IPS-15b (cell line): ENCODE measurements around the gene HELZ.

ENCODE experiments used
- H3K27me3 ChIP-seq: one replicate; pipeline ENCODE4 v1.6.1; 2013; ENCODE audit warnings: low read length; ENCODE audit not compliant: control insufficient read depth, insufficient read depth
- H3K36me3 ChIP-seq: one replicate; pipeline ENCODE4 v1.6.1; 2013; ENCODE audit warnings: low read length; ENCODE audit not compliant: control insufficient read depth, insufficient read depth
- H3K4me1 ChIP-seq: one replicate; pipeline ENCODE4 v1.6.1; 2013; ENCODE audit warnings: mild to moderate bottlenecking, low read length; ENCODE audit not compliant: control insufficient read depth, insufficient read depth
- H3K4me3 ChIP-seq: one replicate; pipeline ENCODE4 v1.5.1; 2013; ENCODE audit warnings: low read depth, low read length
- H3K9ac ChIP-seq: one replicate; pipeline ENCODE4 v1.6.1; 2013; ENCODE audit warnings: low read depth, mild to moderate bottlenecking, low read length
- H3K9me3 ChIP-seq: one replicate; pipeline ENCODE4 v1.6.1; 2013; ENCODE audit warnings: mild to moderate bottlenecking, low read length; ENCODE audit not compliant: control insufficient read depth, insufficient read depth

The HELZ gene

DNA sequence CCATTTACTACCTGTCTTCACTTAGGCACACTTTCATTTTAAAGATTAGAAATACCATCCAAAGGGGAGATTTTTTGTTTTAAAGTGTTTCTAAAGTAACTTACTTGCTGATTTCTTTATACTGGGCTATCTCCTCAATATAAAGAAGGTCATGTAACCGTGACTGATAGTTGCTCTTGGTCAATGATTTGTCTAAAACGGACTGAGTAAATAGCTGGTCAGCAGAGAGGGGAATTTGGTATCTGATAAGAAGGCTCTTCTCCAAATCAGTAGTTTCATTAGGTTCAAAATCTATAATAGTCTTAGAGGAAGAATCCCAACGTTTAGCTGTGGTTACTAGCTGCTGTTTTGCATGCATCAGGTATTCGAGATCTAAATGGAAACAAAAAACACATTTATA lies 66.4 kb downstream of the HELZ start:
- Histone ChIP-seq H3K9me3 (no peaks in the 10 kb centered on the region), H3K27me3 (no peaks in the 10 kb centered on the region), H3K36me3 (no peaks in the 10 kb centered on the region), H3K9ac (no peak overlapping the region), H3K4me3 (no peak overlapping the region), H3K4me1 (no peaks in the 10 kb centered on the region)

DNA sequence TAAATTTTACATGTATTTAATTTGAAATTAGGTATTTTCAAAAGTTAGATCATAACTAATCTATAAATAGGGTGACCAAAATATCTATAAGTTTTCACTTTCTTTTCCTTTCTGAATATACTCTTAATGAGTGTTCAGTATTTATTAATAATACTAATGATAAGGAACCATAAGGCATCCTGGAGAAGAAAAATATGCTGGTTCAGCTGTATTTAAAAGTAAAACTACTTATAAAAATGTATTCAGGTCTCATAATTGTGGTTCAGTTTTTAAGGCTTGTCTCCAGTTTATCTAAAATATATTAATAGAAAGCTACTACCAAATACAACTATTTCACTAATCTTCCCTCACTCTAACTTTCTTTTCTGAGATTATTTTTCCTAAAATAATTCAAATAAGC lies 67.3 kb downstream of the HELZ start:
- no peaks in the 10 kb centered on the region for H3K36me3 ChIP-seq

DNA sequence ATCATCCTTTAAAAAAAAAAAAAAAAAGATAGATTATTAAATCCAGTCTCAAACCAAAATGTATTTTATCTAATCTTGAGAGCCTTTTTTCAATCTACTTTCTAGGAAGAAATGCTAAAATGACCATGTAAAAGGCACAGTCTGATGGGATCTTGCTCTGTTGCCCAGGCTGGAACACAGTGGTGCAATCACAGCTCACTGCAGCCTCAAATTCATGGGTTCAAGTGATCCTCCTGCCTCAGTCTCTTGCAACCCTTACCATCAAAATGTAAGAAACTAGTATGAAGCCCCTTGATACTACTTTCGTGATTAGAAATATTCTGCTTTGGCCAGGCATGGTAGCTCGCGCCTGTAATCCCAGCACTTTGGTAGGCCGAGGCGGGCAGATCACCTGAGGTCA lies 70.8 kb downstream of the HELZ start:
- no peaks in the 10 kb centered on the region for H3K36me3 ChIP-seq
- H3K4me1 ChIP-seq: no peaks in the 10 kb centered on the region
- H3K4me3 ChIP-seq: no peak overlapping the region
- no peaks in the 10 kb centered on the region for H3K27me3 ChIP-seq
- no peak overlapping the region for H3K9ac ChIP-seq
- H3K9me3 ChIP-seq: no peaks in the 10 kb centered on the region

More for the DNA sequence above, 67.3 kb downstream of the HELZ start:
- H3K9me3 ChIP-seq: no peaks in the 10 kb centered on the region
- no peak overlapping the region for H3K9ac ChIP-seq
- no peaks in the 10 kb centered on the region for H3K4me1 ChIP-seq
- no peaks in the 10 kb centered on the region for H3K27me3 ChIP-seq
- H3K4me3 ChIP-seq: no peak overlapping the region

DNA sequence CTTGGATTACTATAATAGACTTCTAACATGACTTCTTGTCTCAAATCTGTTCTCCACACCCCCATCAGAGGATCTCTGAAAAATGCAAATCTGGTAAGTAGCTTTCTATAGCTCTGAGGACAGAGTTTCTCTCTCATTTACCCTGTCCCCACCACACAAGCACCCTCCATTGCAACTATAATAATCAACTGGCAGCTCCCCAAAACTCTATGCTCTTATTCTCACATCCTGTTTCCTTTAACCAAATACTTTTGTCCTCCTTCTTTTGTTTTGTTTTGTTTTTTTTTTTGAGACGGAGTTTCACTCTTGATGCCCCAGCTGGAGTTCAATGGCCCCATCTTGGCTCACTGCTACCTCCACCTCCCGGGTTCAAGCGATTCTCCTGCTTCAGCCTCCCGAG lies 73.4 kb downstream of the HELZ start:
- H3K27me3 ChIP-seq: no peaks in the 10 kb centered on the region
- H3K36me3 ChIP-seq: no peaks in the 10 kb centered on the region
- no peak overlapping the region for H3K4me3 ChIP-seq
- no peaks in the 10 kb centered on the region for H3K9me3 ChIP-seq
- H3K9ac ChIP-seq: no peak overlapping the region
- no peaks in the 10 kb centered on the region for H3K4me1 ChIP-seq

DNA sequence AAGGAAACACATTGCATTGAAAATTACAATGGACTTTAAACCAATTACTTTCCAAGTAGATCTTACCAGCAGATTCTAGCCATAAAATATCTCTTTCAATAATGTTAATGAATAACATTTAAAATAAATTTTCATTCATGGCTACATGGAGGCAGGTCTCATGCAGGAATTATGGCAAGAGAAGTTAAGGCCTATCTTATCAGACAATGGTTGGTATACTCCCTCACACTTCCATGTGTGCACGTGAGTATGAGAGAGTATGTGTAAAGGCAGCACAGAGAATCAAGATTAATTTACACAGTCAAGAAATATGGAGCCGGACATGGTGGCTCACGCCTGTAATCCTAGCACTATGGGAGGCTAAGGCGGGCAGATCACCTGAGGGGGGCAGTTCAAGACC lies 76.5 kb downstream of the HELZ start:
- Histone ChIP-seq H3K27me3 (no peaks in the 10 kb centered on the region), H3K36me3 (no peaks in the 10 kb centered on the region), H3K4me1 (no peaks in the 10 kb centered on the region), H3K9me3 (no peaks in the 10 kb centered on the region), H3K4me3 (no peak overlapping the region), H3K9ac (no peak overlapping the region)

DNA sequence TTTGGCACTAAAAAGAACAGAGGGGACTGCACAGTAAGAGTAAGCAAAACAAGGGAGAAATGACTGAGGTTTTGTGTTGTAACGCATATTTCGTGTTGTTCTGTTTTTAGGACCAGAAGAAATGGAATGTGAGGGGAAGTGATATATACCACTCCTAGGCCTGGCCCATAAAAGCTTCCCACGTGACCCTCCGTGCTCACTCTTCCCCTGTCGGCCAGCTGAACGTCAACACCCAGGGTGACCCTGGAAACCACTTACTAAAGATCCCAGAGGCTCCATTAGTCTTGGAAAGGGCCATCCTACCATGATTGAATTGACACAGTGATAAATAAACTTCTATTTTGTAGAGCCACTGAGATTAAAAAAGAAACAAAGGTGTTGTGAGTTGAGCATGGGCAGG lies 79.8 kb downstream of the HELZ start:
- Histone ChIP-seq H3K27me3 (no peaks in the 10 kb centered on the region), H3K4me3 (no peak overlapping the region), H3K4me1 (no peaks in the 10 kb centered on the region), H3K9me3 (no peaks in the 10 kb centered on the region), H3K36me3 (no peaks in the 10 kb centered on the region), H3K9ac (no peak overlapping the region)

DNA sequence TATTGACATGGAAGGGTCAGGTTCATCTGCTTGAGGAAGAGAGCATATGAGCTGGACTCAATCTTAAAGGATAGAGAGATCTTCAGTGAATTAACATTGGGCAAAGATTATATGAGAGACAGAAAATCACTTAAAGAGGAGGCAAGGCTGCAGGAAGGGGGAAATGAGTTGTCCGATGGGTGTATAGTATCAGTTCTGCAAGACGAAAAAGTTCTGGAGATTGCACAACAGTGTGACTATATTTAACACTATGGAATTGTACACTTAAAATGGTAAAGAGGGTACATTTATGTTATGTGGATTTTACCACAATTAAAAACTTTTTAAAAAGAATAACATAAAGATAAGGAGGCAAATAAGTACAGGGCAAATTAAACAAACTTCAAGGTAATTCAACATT lies 80.7 kb downstream of the HELZ start:
- H3K4me3 ChIP-seq: no peak overlapping the region
- no peaks in the 10 kb centered on the region for H3K36me3 ChIP-seq
- H3K27me3 ChIP-seq: no peaks in the 10 kb centered on the region

DNA sequence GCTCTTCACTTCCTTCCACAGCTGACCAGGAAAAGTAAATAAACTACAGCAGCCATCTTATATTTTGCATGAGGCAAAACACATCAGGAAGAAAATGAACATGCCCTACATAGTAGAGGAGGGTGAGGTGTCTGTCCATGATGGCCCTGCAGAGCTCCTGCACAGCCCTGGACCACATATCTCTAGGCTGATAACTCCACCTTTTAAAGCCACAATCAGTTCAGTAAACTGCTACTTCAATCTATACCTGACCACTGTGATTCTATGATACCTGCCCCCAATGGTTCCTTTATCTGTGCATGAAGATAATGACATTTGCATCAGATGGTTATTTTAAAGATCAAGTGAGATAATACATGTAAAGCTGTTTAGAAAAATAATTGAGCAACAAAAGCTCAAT lies 82.2 kb downstream of the HELZ start:
- H3K9me3 ChIP-seq: no peaks in the 10 kb centered on the region
- no peaks in the 10 kb centered on the region for H3K27me3 ChIP-seq
- H3K36me3 ChIP-seq: no peaks in the 10 kb centered on the region
- H3K4me1 ChIP-seq: no peaks in the 10 kb centered on the region
- H3K4me3 ChIP-seq: no peak overlapping the region
- H3K9ac ChIP-seq: no peak overlapping the region

More for the DNA sequence above, 80.7 kb downstream of the HELZ start:
- no peaks in the 10 kb centered on the region for H3K4me1 ChIP-seq
- no peak overlapping the region for H3K9ac ChIP-seq
- no peaks in the 10 kb centered on the region for H3K9me3 ChIP-seq

DNA sequence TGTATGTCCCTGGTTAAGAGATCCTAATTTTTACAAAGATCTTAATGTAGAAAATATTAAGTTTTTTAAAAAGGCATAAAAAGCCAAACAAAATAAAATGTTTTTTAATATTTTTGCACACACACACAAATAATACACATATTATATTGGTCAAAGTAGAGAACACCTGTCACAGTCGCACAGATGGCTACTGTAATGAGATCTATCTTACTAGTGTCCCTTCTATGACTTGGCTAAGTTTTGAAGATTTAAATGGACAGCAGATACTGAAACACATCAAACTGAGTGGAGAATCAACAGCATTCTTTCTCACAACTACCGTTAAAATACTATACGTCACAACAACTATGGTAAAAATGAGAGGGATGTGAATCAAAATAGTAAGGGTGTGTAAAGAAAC lies 83.4 kb downstream of the HELZ start:
- Histone ChIP-seq H3K9me3 (no peaks in the 10 kb centered on the region), H3K4me3 (no peak overlapping the region), H3K4me1 (no peaks in the 10 kb centered on the region), H3K27me3 (no peaks in the 10 kb centered on the region), H3K9ac (no peak overlapping the region), H3K36me3 (no peaks in the 10 kb centered on the region)

DNA sequence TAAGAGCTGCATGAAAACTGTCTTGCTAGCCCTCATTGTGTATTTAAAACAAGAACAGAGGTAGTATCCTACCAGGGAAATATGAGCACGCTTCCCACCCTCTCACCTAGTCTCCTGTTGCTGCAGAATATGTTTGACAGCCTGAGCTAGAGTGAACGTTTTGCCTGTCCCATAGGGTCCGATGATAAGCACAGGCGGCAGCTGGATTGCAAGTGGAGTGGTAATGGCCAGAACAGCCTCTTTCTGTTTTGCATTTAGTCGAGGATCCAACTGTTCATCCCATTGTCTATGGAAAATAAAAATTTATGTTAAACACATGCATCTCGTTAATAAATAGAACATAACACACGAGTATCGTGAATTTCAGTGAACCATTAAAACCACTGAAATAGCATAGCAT lies 84.2 kb downstream of the HELZ start:
- Histone ChIP-seq H3K4me3 (no peak overlapping the region), H3K9ac (no peak overlapping the region), H3K27me3 (no peaks in the 10 kb centered on the region), H3K9me3 (no peaks in the 10 kb centered on the region), H3K4me1 (no peaks in the 10 kb centered on the region), H3K36me3 (no peaks in the 10 kb centered on the region)

DNA sequence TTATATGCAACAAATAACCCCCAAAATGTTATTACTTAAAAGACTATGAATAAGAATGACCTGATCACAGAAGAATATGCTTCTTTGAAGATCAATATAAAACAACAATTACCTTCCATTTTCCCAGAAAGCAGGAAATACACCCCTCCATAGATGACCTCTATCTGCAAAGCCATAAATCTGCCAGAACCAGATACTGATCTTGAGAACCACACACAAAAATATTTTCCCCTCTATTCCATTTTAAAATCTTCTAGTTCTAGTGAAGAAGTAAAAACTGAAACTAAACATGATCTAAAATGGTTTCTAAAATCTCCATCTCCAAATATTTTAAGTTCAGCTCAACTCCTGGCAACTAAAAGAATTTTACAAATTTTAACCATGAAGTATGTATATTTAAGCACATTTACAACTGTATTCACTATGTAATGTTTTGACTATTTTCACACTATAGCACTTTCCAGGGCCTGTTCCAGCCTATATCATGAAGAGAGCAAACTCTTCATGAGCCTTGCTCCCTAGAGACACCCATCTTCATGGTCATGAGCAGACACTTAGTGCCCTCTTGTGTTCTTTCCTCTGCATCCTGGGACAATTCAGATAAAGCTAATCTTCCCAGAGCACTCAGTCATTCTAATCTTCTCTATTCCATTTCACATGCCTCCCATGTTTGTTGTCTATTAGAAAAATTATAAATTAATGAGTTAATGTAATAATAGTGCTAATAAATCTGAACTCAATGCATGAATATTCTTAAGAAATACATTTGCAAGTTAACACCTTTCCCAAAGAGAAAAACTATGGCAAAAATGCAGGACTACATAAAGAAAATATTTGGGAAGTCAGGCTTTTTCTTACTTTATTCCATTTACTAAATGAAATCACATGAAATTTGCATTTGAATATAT lies 87.0 kb downstream of the HELZ start:
- Histone ChIP-seq H3K4me3 (no peak overlapping the region), H3K27me3 (no peaks in the 10 kb centered on the region), H3K9ac (no peak overlapping the region), H3K36me3 (no peaks in the 10 kb centered on the region), H3K4me1 (no peaks in the 10 kb centered on the region), H3K9me3 (no peaks in the 10 kb centered on the region)
